ENCODE results near the gene JMJD4. TPM values are rescaled to one million over a fixed set of nuclear protein-coding genes. Genes with fewer than 3 reads are reported as not detected.

The JMJD4 gene, protein sequence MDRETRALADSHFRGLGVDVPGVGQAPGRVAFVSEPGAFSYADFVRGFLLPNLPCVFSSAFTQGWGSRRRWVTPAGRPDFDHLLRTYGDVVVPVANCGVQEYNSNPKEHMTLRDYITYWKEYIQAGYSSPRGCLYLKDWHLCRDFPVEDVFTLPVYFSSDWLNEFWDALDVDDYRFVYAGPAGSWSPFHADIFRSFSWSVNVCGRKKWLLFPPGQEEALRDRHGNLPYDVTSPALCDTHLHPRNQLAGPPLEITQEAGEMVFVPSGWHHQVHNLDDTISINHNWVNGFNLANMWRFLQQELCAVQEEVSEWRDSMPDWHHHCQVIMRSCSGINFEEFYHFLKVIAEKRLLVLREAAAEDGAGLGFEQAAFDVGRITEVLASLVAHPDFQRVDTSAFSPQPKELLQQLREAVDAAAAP
- 10.9 and 12.1 TPM in 2 replicates for total RNA-seq (2014; rRNA removed; shearing (Covaris generic))

DNA sequence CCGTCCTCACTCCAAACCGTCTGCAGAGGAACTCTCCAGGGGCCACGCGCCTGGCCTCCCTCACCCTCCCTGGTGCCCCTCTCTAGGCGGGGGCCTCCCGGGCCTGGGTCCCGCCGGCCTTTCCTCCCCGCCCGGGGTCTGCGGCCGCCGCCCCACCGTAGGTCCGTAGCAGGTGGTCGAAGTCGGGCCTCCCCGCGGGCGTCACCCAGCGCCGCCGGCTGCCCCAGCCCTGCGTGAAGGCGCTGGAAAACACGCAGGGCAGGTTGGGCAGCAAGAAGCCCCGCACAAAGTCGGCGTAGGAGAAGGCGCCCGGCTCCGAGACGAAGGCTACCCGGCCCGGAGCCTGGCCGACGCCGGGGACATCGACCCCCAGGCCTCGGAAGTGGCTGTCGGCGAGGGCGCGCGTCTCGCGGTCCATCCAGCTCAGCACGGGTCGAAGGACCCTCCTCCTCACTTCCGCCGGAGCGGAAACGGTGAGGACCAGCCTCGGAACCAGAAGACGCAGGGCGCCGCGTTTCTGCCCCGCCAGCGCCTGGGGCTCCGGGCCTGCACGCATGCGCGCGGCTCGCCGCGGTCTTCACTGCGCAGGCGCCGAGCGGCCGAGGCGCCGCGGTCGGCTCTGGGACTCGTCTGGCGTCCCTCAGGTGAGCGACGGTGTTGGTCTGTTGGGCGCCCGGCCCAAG is at the start of gene JMJD4, which contains the start of gene SNAP47:
JMJD4 (minus strand) TSS at position 447 of the 683 bp plus-strand sequence; CDS start at position 418, 29 bp downstream.
SNAP47 (plus strand) TSS at position 580 of the 683 bp plus-strand sequence. CDS start 12,302 bp downstream, outside the sequence.
- peak; percentile 88 for DNase-seq (ENCODE audit: low read depth)

GRCh38 chr1:227782226-227782625 is 47.1 kb upstream of the JMJD4 start:
- DNase-seq (ENCODE audit: low read depth), result no peak

GRCh38 chr1:227781314-227781930 is 46.3 kb upstream of the JMJD4 start:
- DNase-seq (ENCODE audit: low read depth), result no peak

DNA sequence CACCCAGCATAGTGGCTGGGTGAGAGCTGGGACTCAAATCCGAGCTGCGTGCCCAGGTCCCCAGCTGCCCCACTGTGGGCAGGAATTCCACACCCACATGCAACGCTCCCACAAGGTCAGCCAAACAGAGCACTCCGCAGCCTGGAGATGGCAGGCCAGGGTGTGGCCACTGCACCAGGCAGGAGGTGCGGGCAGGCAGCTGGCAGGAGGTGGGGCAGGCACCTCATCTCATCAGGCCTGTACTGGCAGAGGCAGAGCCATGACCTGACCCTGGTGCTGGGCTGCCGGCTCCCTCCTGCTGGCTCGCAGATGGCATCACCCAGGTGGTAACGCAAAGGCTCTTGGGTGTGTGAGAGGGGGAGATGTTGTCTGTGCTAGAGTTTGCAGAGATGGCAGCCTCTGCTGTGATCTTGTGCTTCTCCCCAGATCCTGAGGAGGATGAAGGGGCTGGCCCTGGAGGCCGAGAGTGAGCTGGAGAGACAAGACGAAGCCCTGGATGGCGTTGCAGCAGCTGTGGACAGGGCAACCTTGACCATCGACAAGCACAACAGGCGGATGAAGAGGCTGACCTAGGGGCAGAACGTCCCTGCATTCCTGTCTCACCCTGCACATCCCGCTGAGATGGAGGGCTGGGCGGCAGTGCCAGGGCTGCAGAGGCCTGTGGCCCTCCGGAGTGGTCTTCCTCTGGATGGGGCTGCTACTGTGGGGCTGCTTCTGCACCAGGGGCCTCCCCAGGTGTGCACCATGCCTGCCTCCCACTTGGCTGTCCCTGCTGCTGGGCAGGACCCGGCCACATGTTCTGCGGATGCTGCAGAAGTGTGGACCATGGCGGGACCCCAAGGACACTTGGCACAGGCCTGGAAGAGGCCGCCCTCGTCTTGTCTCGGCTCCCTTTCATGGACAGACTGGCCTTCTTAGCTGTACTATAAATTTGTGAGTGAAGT is 45.3 kb upstream of the JMJD4 start:
- DNase-seq (ENCODE audit: low read depth), result no peak

GRCh38 chr1:227779685-227780084 is 44.6 kb upstream of the JMJD4 start:
- DNase-seq (ENCODE audit: low read depth), result no peak

GRCh38 chr1:227779021-227779441 is 43.9 kb upstream of the JMJD4 start:
- DNase-seq (ENCODE audit: low read depth), result peak; percentile 87

GRCh38 chr1:227778401-227778947 is 43.4 kb upstream of the JMJD4 start:
- DNase-seq (ENCODE audit: low read depth), result peak; percentile 91

GRCh38 chr1:227777646-227778045 is 42.5 kb upstream of the JMJD4 start:
- no peak for DNase-seq (ENCODE audit: low read depth)

DNA sequence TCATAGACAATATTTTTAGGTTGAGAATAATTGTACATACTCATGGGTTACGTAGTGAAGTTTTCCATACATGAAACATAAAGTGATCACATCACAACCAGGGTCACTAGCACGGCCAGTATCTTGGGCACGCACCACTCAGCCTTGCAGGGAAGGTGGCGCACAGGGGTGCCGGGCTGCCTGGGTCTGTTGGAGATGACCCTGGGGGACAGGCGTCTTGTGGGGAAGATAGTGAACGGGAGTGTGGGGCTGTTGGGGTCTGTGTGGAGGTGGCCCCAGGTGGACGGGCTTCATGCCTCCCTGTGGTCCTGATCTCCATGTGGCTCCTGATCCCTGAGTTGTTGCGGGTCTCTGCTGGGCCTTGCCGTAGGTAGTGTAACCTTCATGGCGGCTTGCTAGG is 42.1 kb upstream of the JMJD4 start:
- DNase-seq (ENCODE audit: low read depth), result no peak

DNA sequence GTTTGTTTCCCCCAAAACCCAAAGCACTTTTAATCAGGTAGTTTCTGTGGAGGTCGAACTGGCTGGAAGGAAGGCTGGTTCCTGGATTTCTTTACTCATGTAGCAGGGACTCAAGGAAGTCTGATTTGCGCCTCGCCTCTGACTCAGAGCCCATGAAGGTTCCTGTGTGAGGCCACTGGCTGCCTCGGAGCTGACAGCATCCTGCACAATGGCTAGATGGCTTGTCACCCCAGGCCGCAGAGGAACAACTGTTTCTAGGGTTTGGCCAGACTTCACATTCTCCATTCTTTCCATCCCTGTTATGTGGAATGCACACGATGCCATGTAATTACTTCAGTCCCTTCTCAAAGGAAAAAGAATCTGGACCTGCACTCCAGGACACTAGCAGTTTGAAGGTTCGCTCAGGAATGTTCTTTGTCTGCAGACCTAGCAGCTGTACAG is 41.2 kb upstream of the JMJD4 start:
- peak; percentile 89 for DNase-seq (ENCODE audit: low read depth)

DNA sequence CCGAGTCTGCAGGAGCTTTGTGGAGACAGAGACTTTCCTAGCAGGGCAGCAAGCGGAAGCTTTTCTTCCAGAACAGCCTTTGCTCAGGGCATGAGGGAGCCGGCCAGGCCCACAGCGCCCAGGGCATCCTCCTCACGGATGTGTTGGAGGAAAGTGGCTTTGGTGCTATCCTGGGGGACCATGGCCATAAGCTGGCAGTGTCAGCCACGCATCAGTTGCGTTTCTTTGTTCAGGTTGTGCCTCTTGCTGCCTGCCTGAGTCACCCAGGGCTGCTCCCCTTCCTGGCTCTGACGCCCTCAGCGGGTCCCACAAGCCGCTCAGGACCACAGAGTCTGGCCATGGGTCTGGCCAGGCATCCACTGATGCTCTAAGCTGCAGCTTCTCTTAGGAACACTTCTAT is 40.7 kb upstream of the JMJD4 start:
- DNase-seq (ENCODE audit: low read depth), result peak; percentile 38

DNA sequence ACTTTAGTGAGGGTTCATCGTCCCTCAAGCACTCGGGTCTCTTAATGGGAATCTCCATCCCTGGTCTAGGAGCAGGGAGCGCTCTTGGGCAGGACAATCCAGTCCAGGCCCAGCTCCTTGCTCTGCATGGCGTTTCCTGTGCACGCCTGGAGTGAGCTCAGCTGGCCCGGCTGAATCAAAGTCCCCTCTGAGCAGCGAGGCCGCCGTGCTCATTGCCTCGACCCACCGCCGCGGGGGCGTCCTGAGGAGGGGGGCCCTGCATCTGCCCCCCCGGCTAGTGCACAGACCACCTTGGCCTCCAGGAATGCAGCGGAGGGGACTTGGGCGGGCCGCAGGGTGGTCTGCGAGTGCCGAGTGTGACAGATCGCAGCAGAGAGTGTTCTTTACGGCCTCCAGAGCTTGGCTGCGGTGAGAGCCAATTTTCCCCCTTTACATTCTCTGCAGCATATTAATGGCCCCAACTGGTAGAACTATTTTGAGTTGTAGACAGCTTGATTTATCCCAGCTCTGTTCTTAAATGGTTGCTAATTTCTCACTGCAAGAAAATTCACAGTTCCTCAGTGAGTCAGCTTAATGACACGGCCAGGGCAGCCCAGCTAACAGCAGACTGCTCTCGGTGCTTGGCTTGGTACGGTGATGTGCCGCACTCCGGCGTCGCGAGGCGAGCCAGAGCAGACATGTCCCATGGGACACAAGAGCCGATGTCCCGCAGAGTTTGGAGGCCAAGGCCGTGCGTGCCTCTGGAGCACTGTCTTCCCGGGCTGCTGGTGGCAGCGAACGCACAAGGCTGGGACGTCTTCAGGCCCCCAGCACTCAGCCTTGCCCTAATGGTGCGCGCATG is 39.9 kb upstream of the JMJD4 start:
- DNase-seq (ENCODE audit: low read depth), result no peak

GRCh38 chr1:227774051-227774731 is 39.1 kb upstream of the JMJD4 start:
- no peak for DNase-seq (ENCODE audit: low read depth)

DNA sequence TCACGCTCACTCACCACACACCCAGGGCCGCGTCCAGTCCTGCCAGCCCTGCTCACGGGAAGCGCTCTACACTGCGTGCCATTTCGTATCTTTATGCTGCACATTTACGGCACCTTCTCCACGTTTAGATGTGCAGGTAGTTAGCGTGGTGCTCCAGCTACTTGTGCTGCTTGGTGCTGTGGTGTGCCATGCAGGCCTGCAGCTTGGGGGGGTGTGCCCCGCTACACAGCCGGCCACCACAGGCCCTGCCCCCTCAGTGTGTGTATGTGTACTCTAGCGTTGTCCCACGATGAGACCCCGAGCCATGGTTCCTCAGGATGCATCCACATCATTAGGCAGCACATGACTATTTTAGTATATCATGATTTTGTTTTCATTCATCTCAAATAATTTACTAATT is 38.5 kb upstream of the JMJD4 start:
- DNase-seq (ENCODE audit: low read depth), result no peak

DNA sequence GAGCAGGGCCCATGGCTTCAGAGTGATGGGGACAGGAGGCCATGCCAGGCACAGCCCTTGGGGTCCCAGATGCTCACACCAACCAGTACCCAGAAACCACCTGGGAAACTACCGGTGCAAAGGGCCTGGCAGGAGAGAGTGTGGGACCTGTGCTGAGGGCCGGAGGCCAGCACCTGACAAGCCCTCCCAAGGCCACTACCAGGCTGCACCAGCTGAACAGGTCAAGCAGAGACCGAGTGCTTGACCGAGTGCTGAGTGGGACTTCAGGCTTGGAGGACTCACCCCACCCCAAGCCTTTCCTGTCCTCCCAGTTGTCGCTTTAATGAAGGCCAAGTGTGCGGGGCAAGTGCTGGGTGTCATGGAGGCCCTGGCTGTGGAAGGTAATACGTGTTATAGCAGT is 36.7 kb upstream of the JMJD4 start:
- no peak for DNase-seq (ENCODE audit: low read depth)

DNA sequence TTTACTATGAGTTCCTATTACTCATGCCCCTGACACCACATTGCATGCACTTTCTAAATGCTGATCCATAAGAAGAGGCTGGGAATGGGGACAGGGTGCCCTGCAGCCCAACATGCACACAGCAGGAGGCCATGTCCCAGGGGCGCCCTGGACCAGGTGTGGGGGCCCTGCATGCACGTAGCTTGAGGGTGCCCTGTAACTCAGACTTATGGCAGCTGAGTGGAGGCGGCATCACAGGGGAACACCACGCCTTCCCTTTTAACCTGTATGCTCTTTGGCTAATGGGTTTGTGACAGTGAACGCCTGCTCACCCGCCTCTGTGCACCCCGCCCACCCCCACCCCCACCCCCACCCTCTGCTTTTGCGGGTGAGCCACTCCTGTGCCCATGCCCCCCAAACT is 36.2 kb upstream of the JMJD4 start:
- no peak for DNase-seq (ENCODE audit: low read depth)

GRCh38 chr1:227770812-227771211 is 35.7 kb upstream of the JMJD4 start:
- DNase-seq (ENCODE audit: low read depth), result no peak

- no peak for DNase-seq (ENCODE audit: low read depth)
Observed at GRCh38 chr1:227769936-227770494, 34.9 kb upstream of the JMJD4 start.

Data from RPMI7951 (cell line).